ENCODE results near the gene AHSG.

AHSG gene

GRCh38 chr3:186651678-186652215 is 38.9 kb downstream of the AHSG start:
- Histone ChIP-seq H3K36me3 (ENCODE audit: insufficient read depth, low read length) (no peaks in the 10 kb centered on the region), H3K4me1 (ENCODE audit: insufficient read depth, low read length, poor library complexity, severe bottlenecking) (no peaks in the 10 kb centered on the region), H2AFZ (ENCODE audit: low read length) (no peak overlapping the region), H3K9me3 (ENCODE audit: insufficient read depth, low read depth, low read length) (no peaks in the 10 kb centered on the region), H3K27me3 (ENCODE audit: insufficient read depth, low read length, poor library complexity, severe bottlenecking) (no peaks in the 10 kb centered on the region), H3K9ac (ENCODE audit: low read depth, low read length, poor library complexity, severe bottlenecking) (no peak overlapping the region), H3K4me2 (ENCODE audit: low read depth, low read length, poor library complexity, severe bottlenecking) (no peak overlapping the region), H3K4me3 (ENCODE audit: low read length, poor library complexity, severe bottlenecking) (no peak overlapping the region), H3F3A (ENCODE audit: low read depth) (no peaks in the 10 kb centered on the region), H4K20me1 (ENCODE audit: insufficient read depth, low read length, poor library complexity, severe bottlenecking) (no peaks in the 10 kb centered on the region), H3K9me2 (replicated peaks; ENCODE audit: low read depth, low read length) (no peaks in the 10 kb centered on the region), H3K79me2 (ENCODE audit: insufficient read depth, low read length) (no peaks in the 10 kb centered on the region)
- TF ChIP-seq EZH2phosphoT487 (IDR thresholded peaks at IDR 0.05; ENCODE audit: borderline replicate concordance), result no peak
- TF ChIP-seq, protein P1, sequence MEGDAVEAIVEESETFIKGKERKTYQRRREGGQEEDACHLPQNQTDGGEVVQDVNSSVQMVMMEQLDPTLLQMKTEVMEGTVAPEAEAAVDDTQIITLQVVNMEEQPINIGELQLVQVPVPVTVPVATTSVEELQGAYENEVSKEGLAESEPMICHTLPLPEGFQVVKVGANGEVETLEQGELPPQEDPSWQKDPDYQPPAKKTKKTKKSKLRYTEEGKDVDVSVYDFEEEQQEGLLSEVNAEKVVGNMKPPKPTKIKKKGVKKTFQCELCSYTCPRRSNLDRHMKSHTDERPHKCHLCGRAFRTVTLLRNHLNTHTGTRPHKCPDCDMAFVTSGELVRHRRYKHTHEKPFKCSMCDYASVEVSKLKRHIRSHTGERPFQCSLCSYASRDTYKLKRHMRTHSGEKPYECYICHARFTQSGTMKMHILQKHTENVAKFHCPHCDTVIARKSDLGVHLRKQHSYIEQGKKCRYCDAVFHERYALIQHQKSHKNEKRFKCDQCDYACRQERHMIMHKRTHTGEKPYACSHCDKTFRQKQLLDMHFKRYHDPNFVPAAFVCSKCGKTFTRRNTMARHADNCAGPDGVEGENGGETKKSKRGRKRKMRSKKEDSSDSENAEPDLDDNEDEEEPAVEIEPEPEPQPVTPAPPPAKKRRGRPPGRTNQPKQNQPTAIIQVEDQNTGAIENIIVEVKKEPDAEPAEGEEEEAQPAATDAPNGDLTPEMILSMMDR (conservative IDR thresholded peaks at IDR 0.05; ENCODE audit: low read length), result no peak

GRCh38 chr3:186653080-186653707 is 40.3 kb downstream of the AHSG start:
- no peaks in the 10 kb centered on the region for H4K20me1 ChIP-seq (ENCODE audit: insufficient read depth, low read length, poor library complexity, severe bottlenecking)
- H3K4me2 ChIP-seq (ENCODE audit: low read depth, low read length, poor library complexity, severe bottlenecking), result no peak overlapping the region
- no peak overlapping the region for H3K9ac ChIP-seq (ENCODE audit: low read depth, low read length, poor library complexity, severe bottlenecking)
- no peaks in the 10 kb centered on the region for H3K27me3 ChIP-seq (ENCODE audit: insufficient read depth, low read length, poor library complexity, severe bottlenecking)
- H3F3A ChIP-seq (ENCODE audit: low read depth), result no peaks in the 10 kb centered on the region
- H3K4me3 ChIP-seq (ENCODE audit: low read length, poor library complexity, severe bottlenecking), result no peak overlapping the region
- H3K36me3 ChIP-seq (ENCODE audit: insufficient read depth, low read length), result no peaks in the 10 kb centered on the region
- H3K9me3 ChIP-seq (ENCODE audit: insufficient read depth, low read depth, low read length), result no peaks in the 10 kb centered on the region
- H3K9me2 ChIP-seq (replicated peaks; ENCODE audit: low read depth, low read length), result no peaks in the 10 kb centered on the region
- no peaks in the 10 kb centered on the region for H3K79me2 ChIP-seq (ENCODE audit: insufficient read depth, low read length)
- H3K4me1 ChIP-seq (ENCODE audit: insufficient read depth, low read length, poor library complexity, severe bottlenecking), result no peaks in the 10 kb centered on the region
- H2AFZ ChIP-seq (ENCODE audit: low read length), result no peak overlapping the region
- TF ChIP-seq EZH2phosphoT487 (IDR thresholded peaks at IDR 0.05; ENCODE audit: borderline replicate concordance), result no peak
- TF ChIP-seq, protein P1 (conservative IDR thresholded peaks at IDR 0.05; ENCODE audit: low read length), result no peak

- Histone ChIP-seq H3K27me3 (ENCODE audit: insufficient read depth, low read length, poor library complexity, severe bottlenecking) (no peaks in the 10 kb centered on the region), H3K4me3 (ENCODE audit: low read length, poor library complexity, severe bottlenecking) (no peak overlapping the region), H3K36me3 (ENCODE audit: insufficient read depth, low read length) (no peaks in the 10 kb centered on the region), H3K4me2 (ENCODE audit: low read depth, low read length, poor library complexity, severe bottlenecking) (no peak overlapping the region), H3K79me2 (ENCODE audit: insufficient read depth, low read length) (no peaks in the 10 kb centered on the region), H3K4me1 (ENCODE audit: insufficient read depth, low read length, poor library complexity, severe bottlenecking) (no peaks in the 10 kb centered on the region), H3K9me2 (replicated peaks; ENCODE audit: low read depth, low read length) (no peaks in the 10 kb centered on the region), H4K20me1 (ENCODE audit: insufficient read depth, low read length, poor library complexity, severe bottlenecking) (no peaks in the 10 kb centered on the region), H3K9me3 (ENCODE audit: insufficient read depth, low read depth, low read length) (no peaks in the 10 kb centered on the region), H2AFZ (ENCODE audit: low read length) (no peak overlapping the region), H3F3A (ENCODE audit: low read depth) (no peaks in the 10 kb centered on the region), H3K9ac (ENCODE audit: low read depth, low read length, poor library complexity, severe bottlenecking) (no peak overlapping the region)
- TF ChIP-seq, protein P1 (conservative IDR thresholded peaks at IDR 0.05; ENCODE audit: low read length), result no peak
- TF ChIP-seq EZH2phosphoT487 (IDR thresholded peaks at IDR 0.05; ENCODE audit: borderline replicate concordance), result no peak
These were observed 41.1 kb downstream of the AHSG start for GRCh38 chr3:186653984-186654383.

All from Loucy (cell line).